GM23248 (cell line): ENCODE measurements around the gene PGAP2.

Experiments
- EZH2 ChIP-seq: fragments of 200-600 bp; sonication (generic); IDR thresholded peaks from 2 replicates; pipeline ENCODE4 v1.6.1; 2018; ENCODE audit warnings: antibody characterized with exemption, mild to moderate bottlenecking; ENCODE audit not compliant: insufficient read depth, poor library complexity, severe bottlenecking
- EZH2phosphoT487 ChIP-seq: fragments of 200-600 bp; sonication (generic); IDR thresholded peaks from 2 replicates; pipeline ENCODE4 v1.6.1; 2018; ENCODE audit warnings: antibody characterized with exemption, moderate library complexity, mild to moderate bottlenecking, low read depth; ENCODE audit not compliant: insufficient read depth

DNA sequence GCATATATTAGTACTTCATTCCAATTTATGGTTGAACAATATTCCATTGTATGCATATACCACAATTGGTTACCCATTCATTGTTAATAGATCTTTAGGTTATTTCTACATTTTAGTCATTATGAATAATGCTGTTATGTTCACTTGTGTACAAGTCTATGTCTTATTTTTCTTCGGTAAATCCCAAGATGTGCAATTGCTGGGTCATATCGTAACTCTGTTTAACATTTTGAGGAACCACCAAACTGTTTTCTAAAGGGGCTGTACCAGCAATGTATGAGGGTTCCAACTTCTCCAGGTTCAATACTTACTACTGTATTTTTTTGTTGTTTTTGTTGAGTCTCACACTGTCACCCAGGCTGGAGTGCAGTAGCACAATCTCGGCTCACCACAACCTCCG lies 44.1 kb upstream of the PGAP2 start:
- no peak for TF ChIP-seq EZH2
- TF ChIP-seq EZH2phosphoT487: no peak
